Cardiac ventricle fibroblast (primary cell): ENCODE results near the gene CSNK1G3. TPM values are rescaled to one million over a fixed set of nuclear protein-coding genes. Genes with fewer than 3 reads are reported as not detected.

Experiments used
- total RNA-seq: library from RNA; depleted of rRNA; stranded (reverse); fragments of >200 nt; gene quantifications from 2 replicates; pipeline ENCODE4 v1.2.3, GENCODE V29; 2015

CSNK1G3 gene
- total RNA-seq: 36.7 and 51.2 TPM in 2 replicates

GRCh38 chr5:123511648-123512605 lies at the start of gene CSNK1G3:
CSNK1G3 (plus strand) TSS chr5:123512177; CDS start chr5:123545664, 33,487 bp downstream.

Other genes with a start within 250 kb of the CSNK1G3 start
- 10.2 TPM in 2 replicates for gene CEP120, start 88.8 kb upstream of the CSNK1G3 start, total RNA-seq